GM21723 (cell line): ENCODE results near the gene CASP3.
A peak's percentile ranks its signal among the peaks of the same experiment; 100 is the strongest.
"Not testable (repeated sequence)": the region's sequence is repeated elsewhere in the genome, so short reads cannot be mapped to it uniquely, and the experiment has no call there.

Source experiments
- ATAC-seq: cut with Tn5 transposase; IDR thresholded peaks from one replicate; pipeline ENCODE4 v1.9.1; 2021; ENCODE audit warnings: mild to moderate bottlenecking, moderate library complexity; ENCODE audit not compliant: unreplicated experiment

CASP3 gene

GRCh38 chr4:184636897-184637296 is 12.3 kb downstream of the CASP3 start:
- no peak for ATAC-seq

GRCh38 chr4:184636144-184636543 is 13.1 kb downstream of the CASP3 start:
- ATAC-seq, result no peak

GRCh38 chr4:184635381-184635780 is 13.9 kb downstream of the CASP3 start:
- no peak for ATAC-seq

DNA sequence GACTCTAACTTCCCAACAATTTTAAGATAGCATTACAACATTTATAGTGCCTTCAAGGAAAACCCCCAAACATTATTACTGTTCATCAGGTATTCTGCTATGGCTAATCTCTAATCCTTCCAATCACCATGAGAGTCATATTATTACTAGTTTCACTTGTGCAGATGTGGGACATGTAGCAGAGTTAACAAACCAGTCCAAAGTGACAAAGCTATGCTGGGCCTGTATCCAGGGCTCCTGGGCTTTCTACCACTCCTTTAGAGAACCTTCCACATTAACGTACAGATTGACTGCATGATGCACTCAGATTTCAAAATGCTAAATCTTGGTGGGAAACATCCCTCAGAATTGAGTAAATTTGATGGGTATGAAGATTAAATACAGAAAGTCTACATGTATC is 16.4 kb downstream of the CASP3 start:
- no peak for ATAC-seq

DNA sequence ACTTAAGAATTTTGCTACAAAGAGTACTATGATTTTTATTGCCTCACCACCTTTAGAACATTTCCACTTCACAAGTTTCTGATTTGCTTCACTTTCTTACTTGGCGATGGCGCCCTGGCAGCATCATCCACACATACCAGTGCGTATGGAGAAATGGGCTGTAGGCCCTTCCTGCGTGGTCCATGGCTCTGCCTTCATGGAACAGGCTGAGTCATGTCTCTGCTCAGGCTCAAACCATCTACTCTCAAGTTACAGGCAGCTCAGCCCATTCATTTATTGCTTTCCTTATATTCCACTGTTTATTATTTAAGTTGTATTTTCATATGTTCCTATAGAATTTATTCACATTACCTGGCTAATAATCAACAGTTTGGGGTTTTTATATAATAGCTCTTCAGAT is 21.1 kb downstream of the CASP3 start:
- ATAC-seq, result no peak

DNA sequence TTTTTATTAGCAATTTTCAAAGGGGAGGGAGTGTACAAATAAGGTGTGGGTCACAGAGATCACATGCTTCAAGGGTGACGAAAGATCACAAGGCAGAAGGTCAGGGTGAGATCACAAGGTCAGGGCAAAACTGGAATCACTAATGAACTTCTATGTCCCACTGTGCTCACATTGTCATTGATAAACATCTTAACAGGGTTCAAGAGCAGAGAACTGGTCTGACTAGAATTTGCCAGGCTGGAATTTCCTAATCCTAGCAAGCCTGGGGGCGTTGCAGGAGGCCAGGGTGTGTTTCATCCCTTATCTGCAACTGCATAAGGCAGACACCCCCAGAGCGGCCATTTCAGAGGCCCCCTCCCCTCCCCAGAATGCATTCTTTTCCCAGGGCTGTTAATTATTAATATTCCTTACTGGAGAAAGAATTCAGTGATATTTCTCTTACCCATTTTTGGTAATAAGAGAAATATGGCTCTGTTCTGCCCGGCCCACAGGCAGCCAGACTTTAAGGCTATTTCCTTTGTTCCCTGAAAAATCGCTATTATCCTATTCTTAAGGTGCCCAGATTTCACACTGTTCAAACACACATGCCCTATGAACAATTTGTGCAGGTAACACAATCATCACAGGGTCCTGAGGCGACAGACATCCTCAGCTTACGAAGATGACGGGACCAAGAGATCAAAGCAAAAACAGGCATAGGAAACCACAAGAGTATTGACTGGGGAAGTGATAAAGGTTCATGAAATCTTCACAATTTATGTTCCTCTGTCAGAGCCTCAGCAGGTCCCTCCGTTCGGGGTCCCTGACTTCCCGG is 23.3 kb downstream of the CASP3 start:
- not testable (repeated sequence) for ATAC-seq

GRCh38 chr4:184624972-184625554 is 24.2 kb downstream of the CASP3 start:
- ATAC-seq, result no peak

- not testable (repeated sequence) for ATAC-seq
These were observed 24.7 kb downstream of the CASP3 start for GRCh38 chr4:184624504-184624903.

DNA sequence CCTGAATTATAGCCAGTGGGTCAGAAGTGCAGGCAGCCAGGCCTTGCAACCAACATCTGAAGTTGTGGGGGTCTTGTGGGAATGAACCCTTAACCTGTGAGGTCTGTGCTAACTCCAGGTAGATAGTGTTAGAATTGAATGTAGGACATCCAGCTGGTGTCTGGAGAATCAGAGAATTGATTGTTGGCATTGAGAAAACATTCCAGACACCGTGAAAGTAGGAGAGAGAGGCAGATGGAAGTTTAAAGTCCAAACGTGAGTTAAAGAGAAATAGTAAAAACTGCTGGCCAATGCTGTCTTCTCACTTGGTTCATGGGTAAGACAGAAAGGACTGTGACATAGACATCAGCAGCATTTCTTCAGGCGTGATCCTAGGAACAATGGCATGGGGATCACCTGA is 27.7 kb downstream of the CASP3 start:
- ATAC-seq, result no peak

DNA sequence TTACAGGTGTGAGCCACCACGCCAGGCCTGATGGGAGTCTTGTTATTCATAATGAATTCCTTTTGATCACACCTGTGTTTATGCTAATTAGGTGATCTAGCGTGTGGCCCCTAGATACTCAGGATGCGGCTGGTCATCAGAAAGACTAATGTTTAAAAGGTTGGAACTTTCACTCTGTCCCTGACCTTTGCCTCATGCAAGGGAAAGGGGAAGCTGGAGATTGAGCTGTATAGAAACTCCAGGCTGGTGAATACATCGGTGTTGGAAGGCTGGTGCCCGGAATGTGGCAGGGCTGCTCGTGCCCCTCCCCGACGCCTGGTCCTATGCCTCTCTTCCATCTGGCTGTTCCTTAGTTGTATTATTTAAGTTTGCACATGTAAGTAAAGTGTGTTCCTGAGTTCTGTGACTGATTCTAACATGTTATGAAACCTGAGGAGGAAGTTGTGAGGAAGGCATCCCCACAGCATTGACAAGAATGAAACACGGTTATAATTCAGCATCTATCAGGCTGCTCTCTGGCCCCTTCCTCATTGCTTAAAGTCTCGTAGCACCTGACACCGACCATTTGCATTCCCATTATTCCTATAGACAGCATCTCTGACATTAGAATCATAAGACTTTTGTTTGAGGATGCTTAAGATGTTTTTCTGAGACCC is 28.9 kb downstream of the CASP3 start:
- ATAC-seq, result no peak

DNA sequence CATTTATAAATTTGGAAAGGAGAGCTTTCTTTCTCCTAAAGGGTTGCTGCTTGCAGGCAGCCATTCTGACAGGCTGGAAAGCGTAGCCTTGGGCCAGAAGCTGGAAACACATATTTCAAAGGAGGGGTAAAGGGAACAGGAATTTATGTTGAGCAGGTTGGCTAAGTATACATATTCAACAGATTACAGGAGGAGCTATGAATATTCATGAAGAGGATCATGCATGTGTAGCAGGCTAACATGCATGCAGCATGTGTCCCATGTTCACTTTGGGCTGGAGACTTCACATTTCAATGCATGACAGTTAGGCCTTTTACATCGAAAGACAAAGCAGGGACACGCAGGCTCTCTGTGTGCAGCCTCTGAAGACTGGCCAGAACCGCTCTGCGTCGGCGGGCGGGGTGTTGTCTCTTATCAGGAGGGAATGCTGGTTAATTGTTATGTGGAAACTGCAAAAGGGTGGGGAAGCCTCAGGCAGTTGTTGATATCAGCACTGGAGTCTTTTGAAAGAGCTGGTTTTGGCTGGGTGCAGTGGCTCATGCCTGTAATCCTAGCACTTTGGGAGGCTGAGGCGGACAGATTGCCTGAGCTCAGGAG is 31.5 kb downstream of the CASP3 start:
- ATAC-seq, result no peak

DNA sequence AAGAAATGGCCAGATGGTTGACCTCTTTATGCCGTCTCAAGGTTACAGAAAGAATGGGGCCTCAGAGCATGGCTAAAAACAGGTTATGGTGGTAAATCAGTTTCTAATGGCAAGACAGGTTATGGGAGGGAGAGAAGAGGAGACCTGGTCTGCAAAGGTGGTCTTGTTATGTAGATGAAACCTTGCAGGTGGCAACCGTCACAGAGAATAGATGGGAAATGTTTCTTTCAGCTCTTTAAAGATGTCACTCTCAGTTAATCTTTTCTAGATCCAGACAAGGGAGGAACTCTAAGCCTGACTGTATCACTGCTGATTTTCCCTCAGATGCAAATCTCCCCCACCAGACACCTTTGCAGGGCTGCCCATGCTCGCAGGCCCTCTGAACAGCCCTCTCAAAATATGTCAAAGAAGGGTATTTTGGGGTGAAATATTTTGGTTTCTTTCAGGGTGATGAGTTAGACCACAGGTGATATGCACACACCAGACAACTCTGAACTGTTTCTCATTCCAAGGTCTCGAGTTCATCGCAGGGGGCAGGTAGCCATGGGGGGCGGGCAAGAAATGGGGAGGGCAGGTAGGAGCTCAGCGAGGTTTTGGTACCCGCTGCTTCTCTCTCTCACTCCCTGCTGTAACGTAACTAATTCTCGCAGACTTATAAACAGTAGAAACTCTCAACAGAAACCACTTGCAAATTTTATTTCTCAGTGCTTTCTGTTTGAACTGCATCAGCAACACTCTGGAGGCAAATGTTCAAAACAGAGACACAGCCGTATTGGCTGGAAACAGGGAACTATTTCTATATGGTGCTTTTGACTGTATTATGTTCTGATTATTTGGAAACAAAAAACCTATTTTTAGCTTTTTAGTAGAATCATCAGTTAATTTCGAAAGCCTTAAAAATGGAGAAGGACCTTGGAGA is 32.4 kb downstream of the CASP3 start:
- peak; percentile 90 for ATAC-seq

- not testable (repeated sequence) for ATAC-seq
These were observed 33.1 kb downstream of the CASP3 start for GRCh38 chr4:184616168-184616567.

DNA sequence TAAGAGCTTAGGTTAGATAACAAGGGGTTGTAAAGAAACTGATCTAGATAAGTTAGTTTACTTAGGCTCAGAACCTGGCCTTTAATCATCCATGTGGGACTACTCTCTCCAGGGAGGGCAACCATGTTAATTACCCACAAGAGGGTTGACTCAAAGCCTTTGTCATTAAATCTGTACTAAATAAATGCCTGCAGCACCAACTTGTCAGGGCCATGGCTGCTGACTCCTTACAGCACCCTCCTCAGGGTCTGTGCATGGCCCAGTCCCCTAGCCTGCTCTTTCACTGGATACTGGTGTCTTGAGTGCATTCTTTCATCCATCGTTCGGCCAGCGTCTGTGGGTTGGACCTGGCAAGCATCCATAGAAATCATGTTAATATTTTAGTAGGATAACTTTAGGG is 34.7 kb downstream of the CASP3 start:
- no peak for ATAC-seq

GRCh38 chr4:184613405-184613804 is 35.8 kb downstream of the CASP3 start:
- no peak for ATAC-seq

DNA sequence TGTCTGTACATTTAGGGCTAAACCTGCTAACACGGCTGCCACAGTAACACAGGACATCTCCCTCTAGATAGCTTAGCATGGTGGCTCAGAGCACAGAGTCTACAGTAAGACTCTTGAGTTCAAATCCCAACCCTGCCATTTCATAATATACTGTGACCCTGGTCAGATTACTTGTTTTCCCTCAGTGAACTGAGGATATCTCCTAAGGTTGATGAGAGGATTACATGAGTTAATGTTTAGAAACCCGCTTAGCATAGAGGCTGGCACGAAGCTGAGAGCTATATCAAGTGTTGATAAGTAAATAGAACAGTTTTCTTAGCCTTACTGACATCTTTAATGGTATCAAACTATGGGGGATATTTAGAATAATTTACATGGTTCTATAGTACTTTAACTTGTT is 37.2 kb downstream of the CASP3 start:
- ATAC-seq, result no peak

GRCh38 chr4:184607429-184607828 is 41.8 kb downstream of the CASP3 start:
- ATAC-seq, result not testable (repeated sequence)

GRCh38 chr4:184602857-184603256 is 46.4 kb downstream of the CASP3 start:
- ATAC-seq, result not testable (repeated sequence)

GRCh38 chr4:184600982-184601381 is 48.3 kb downstream of the CASP3 start:
- ATAC-seq, result not testable (repeated sequence)

DNA sequence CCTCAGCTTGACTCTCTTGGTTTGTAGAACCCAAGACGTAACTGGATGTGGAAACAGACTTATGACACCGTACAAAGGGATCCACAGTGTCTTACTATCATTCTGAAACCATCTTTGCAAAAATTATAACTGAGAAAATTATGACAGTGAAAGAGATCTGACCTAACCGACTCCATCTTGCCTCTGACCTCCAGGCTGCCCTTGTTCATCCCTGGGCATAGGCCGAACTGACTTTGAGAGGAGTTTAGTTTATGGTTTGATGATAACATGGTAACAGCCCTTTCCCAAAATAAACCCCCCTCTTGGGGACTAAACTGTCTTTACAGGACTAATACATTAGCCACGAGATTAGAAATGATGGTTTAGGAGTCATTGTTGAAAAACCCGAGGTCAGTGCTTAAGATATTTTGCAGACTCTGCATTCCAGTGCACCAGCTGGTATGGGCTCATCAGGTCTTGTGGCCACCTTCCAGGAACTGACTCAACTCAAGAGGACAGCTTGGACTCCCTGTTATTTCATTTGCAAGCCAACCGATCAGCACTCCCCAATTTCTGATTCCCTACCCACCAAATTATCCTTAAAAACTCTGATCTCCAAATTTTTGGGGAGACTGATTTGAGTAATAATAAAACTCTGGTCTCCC is 49.6 kb downstream of the CASP3 start:
- no peak for ATAC-seq
